Suprapubic skin (tissue), 4 donors: Measurements from ENCODE around the gene EFHD2. TPM values are rescaled to one million over a fixed set of nuclear protein-coding genes. Genes with fewer than 3 reads are reported as not detected.

ENCODE experiments used
- DNase-seq, 2 donors: peaks; one replicate each; pipeline ENCODE4 v3.0.0-alpha.2; 2019; ENCODE audit warnings: low spot score in 2 of 2
- H3K27ac ChIP-seq: fragments of 200-600 bp; sonication (generic); one replicate; pipeline ENCODE4 v1.5.1; 2019
- H3K27me3 ChIP-seq: fragments of 200-600 bp; sonication (generic); one replicate; pipeline ENCODE4 v1.5.1; 2019
- H3K36me3 ChIP-seq: fragments of 200-600 bp; sonication (generic); one replicate; pipeline ENCODE4 v1.5.1; 2019
- H3K4me1 ChIP-seq: fragments of 200-600 bp; sonication (generic); one replicate; pipeline ENCODE4 v1.5.1; 2019
- H3K4me3 ChIP-seq: fragments of 200-600 bp; sonication (generic); one replicate; pipeline ENCODE4 v1.5.1; 2019; ENCODE audit warnings: mild to moderate bottlenecking
- H3K9me3 ChIP-seq: fragments of 200-600 bp; sonication (generic); one replicate; pipeline ENCODE4 v1.5.1; 2019
- EP300 ChIP-seq: sonication (generic); formaldehyde crosslinking; IDR thresholded peaks from one replicate; pipeline ENCODE4 v1.6.1; 2017; ENCODE audit warnings: antibody characterized with exemption
- POLR2A ChIP-seq, 2 donors: fragments of 450-650 bp; IDR thresholded peaks; one replicate each; pipeline ENCODE4 v1.6.1; 2017; ENCODE audit warnings: antibody characterized with exemption in 2 of 2, mild to moderate bottlenecking in 2 of 2, moderate library complexity in 2 of 2
- POLR2AphosphoS5 ChIP-seq, 3 donors: sonication (generic); formaldehyde crosslinking; IDR thresholded peaks; one replicate each; pipeline ENCODE4 v1.6.1; 2017; ENCODE audit warnings: antibody characterized with exemption in 3 of 3
- WGBS: methylation state at CpG from one replicate; pipeline ENCODE4 v1.1.5; 2018; 5-methylcytosine and 5-hydroxymethylcytosine counted together
- total RNA-seq, 4 donors: library from RNA; depleted of rRNA; stranded (reverse); fragments of >200 nt; gene quantifications; one replicate each; pipeline ENCODE4 v1.1.0, GENCODE V29; 2016
- TF ChIP-seq, protein P1 (sequence below), 2 donors: fragments of 200-600 bp in 1 of 2; fragments of 450-650 bp in 1 of 2; sonication (generic) in 1 of 2; IDR thresholded peaks; one replicate each; pipeline ENCODE4 v1.5.1; 2016 to 2019; ENCODE audit warnings: antibody characterized with exemption in 2 of 2, mild to moderate bottlenecking in 1 of 2, moderate library complexity in 1 of 2

EFHD2 gene
- total RNA-seq, 4 donors from 2014 or later = 43.5 to 54.4 (median 49.9) TPM

DNA sequence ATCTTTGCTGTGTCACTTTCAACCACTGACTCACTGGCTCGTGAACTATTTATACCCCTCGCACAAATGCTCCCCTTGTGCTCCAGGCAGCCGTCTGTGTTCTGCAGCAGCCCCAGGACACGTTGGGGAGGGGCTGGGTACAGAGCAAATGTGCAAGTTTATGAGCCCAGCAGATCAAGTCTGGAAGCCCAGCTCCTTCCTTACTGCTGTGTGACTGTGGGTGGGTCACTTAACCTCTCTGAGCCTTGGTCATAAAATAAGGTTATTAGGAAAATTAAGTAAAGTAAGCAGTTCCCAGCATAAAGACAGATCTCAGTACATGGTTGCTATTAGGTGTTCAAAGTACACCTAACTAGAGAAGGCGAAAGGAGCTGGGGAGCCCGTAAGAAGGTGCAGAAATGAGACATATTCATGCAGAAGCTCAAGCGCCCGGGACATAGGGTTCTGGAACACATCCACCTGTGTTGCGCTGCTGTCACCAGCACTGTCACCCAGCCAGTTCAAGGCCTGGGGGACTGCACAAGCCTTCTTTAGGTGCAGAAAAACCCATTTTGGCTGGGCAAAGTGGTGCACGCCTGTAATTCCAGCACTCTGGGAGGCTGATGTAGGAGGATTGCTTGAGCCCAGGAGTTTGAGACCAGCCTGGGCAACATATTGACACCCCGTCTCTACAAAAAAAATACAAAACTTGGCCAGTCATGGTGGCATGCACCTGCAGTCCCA lies 13.8 kb downstream of the EFHD2 start:
- no peak for DNase-seq
- WGBS = 95% methylated on average over 11 of the region's 11 CpGs

DNA sequence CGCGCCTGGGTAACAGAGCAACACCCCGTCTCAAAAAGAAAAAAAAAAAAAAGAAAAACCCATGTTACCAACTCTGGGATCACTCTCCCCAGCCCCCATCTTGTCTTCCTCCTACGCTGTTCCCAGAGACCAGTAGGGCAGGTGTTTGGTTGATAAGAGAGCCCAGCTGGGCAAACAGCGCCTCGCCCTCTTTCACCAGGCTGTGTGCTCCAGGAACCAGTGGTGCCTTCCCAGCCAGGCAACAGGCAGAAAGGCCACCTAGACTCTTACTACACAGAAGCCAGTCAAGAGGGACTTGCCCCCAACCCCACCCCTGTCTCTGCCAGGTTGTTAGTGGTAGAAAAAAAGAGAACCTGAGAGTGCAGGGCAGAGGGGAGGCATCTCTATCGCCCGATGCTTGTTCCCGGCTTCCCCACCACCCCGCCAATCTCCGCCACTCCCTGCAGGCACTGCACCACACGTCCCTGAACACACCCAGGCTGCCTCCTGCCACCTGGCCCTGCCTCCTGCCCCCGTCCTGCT lies 14.5 kb downstream of the EFHD2 start:
- DNase-seq = no peak
- H3K27me3 ChIP-seq = no peaks in the 10 kb centered on the region
- TF ChIP-seq POLR2A (IDR thresholded peaks at IDR 0.05) (no peak), EP300 (no peak), POLR2AphosphoS5 (IDR thresholded peaks at IDR 0.05) (no peak)
- TF ChIP-seq, protein P1, sequence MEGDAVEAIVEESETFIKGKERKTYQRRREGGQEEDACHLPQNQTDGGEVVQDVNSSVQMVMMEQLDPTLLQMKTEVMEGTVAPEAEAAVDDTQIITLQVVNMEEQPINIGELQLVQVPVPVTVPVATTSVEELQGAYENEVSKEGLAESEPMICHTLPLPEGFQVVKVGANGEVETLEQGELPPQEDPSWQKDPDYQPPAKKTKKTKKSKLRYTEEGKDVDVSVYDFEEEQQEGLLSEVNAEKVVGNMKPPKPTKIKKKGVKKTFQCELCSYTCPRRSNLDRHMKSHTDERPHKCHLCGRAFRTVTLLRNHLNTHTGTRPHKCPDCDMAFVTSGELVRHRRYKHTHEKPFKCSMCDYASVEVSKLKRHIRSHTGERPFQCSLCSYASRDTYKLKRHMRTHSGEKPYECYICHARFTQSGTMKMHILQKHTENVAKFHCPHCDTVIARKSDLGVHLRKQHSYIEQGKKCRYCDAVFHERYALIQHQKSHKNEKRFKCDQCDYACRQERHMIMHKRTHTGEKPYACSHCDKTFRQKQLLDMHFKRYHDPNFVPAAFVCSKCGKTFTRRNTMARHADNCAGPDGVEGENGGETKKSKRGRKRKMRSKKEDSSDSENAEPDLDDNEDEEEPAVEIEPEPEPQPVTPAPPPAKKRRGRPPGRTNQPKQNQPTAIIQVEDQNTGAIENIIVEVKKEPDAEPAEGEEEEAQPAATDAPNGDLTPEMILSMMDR (IDR thresholded peaks at IDR 0.05) = no peak
- H3K27ac ChIP-seq = no peak overlapping the region
- no peaks in the 10 kb centered on the region for H3K9me3 ChIP-seq
- peaks cover 37% of the 10 kb centered on the region for H3K4me1 ChIP-seq
- WGBS = 60% methylated on average over 13 of the region's 13 CpGs
- H3K4me3 ChIP-seq = no peak overlapping the region
- H3K36me3 ChIP-seq = peaks cover 35% of the 10 kb centered on the region

More for the DNA sequence above, 13.8 kb downstream of the EFHD2 start:
- TF ChIP-seq EP300 (no peak), POLR2AphosphoS5 (IDR thresholded peaks at IDR 0.05) (no peak), POLR2A (IDR thresholded peaks at IDR 0.05) (no peak)
- TF ChIP-seq, protein P1 (IDR thresholded peaks at IDR 0.05) = no peak
- Histone ChIP-seq H3K27me3 (no peaks in the 10 kb centered on the region), H3K9me3 (no peaks in the 10 kb centered on the region), H3K27ac (no peak overlapping the region), H3K4me1 (peaks cover 44% of the 10 kb centered on the region), H3K36me3 (peaks cover 28% of the 10 kb centered on the region), H3K4me3 (no peak overlapping the region)

DNA sequence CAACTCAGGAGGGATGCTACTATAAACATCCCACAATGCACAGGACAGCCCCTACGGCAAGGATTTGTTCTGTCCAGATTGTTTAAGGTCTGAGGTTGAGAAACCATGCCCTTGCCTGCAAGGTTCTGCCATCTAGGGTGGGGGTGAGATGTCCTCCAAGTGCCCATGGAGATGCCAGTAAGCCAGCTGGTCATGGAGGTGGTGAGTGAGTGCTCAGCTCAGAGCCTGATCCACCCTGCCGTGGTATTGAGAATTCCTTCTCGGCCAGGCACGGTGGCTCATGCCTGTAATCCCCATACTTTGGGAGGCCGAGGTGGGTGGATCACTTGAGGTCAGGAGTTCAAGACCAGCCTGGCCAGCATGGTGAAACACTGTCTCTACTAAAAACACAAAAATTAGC lies 15.3 kb downstream of the EFHD2 start:
- no peak for DNase-seq
- no peaks in the 10 kb centered on the region for H3K9me3 ChIP-seq
- H3K36me3 ChIP-seq = peaks cover 43% of the 10 kb centered on the region
- whole genome bisulfite sequencing = 84% methylated on average over 5 of the region's 5 CpGs
- no peaks in the 10 kb centered on the region for H3K27me3 ChIP-seq
- peaks cover 30% of the 10 kb centered on the region for H3K4me1 ChIP-seq
- no peak overlapping the region for H3K27ac ChIP-seq
- TF ChIP-seq, protein P1 (IDR thresholded peaks at IDR 0.05) = no peak
- TF ChIP-seq POLR2A (IDR thresholded peaks at IDR 0.05) = no peak
- TF ChIP-seq EP300 = no peak
- no peak for TF ChIP-seq POLR2AphosphoS5 (IDR thresholded peaks at IDR 0.05)
- H3K4me3 ChIP-seq = no peak overlapping the region

DNA sequence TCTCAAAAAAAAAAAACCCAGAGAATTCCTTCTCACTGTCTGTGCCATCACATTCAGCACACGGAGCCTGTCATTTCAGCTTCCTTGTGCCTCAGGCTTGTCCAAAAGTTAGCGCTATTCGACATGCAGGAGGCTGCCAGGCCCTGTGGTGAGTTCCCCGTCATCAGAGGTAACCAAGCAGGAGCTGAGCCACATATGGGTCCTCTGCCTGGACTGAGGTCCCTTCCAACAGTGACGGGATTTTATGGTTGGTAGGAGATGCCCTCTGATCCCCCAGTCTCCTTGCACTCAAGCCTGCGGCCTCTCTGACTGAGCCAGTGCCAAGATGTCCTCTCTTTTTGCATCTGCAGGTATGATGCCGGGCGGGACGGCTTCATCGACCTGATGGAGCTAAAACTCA lies 15.8 kb downstream of the EFHD2 start:
- Histone ChIP-seq H3K4me3 (no peak overlapping the region), H3K27me3 (no peaks in the 10 kb centered on the region), H3K9me3 (no peaks in the 10 kb centered on the region), H3K4me1 (peaks cover 30% of the 10 kb centered on the region), H3K36me3 (peaks cover 43% of the 10 kb centered on the region), H3K27ac (no peak overlapping the region)
- WGBS = 91% methylated on average over 8 of the region's 10 CpGs
- no peak for DNase-seq
- no peak for TF ChIP-seq POLR2AphosphoS5 (IDR thresholded peaks at IDR 0.05)
- TF ChIP-seq, protein P1 (IDR thresholded peaks at IDR 0.05) = no peak
- no peak for TF ChIP-seq POLR2A (IDR thresholded peaks at IDR 0.05)
- TF ChIP-seq EP300 = no peak

DNA sequence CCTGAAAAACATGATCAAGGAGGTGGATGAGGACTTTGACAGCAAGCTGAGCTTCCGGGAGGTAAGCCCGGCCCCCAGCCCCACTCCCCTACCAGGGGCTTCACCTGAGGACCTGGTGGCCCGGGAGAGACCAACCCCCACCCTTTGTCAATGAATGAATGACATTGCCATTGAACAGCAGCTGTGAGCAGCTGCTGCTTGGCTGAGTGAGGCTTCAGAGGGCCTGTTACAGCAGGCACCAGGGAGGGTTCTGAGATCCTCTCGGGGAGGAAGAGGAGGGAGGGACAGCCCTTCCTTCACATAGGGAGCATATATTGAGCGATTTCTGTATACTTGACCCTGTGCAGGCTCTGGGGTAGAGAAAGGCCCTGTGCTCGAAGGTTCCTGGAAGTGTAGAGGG lies 16.3 kb downstream of the EFHD2 start:
- Histone ChIP-seq H3K4me1 (peaks cover 30% of the 10 kb centered on the region), H3K27me3 (no peaks in the 10 kb centered on the region), H3K36me3 (peaks cover 43% of the 10 kb centered on the region), H3K9me3 (no peaks in the 10 kb centered on the region), H3K27ac (no peak overlapping the region), H3K4me3 (no peak overlapping the region)
- no peak for TF ChIP-seq POLR2AphosphoS5 (IDR thresholded peaks at IDR 0.05)
- TF ChIP-seq POLR2A (IDR thresholded peaks at IDR 0.05) = no peak
- no peak for TF ChIP-seq EP300
- TF ChIP-seq, protein P1 (IDR thresholded peaks at IDR 0.05) = no peak
- no peak for DNase-seq
- WGBS = 86% methylated on average over 3 of the region's 6 CpGs
